H1 (cell line): ENCODE data around the gene ADGRE2. TPM values are rescaled to one million over a fixed set of nuclear protein-coding genes. Genes with fewer than 3 reads are reported as not detected.

Source experiments
- CTCF ChIA-PET: fragments of 300-600 bp; sonication (Branson Sonifier 250); formaldehyde crosslinking; loops from one replicate; lab custom pipeline; 2021; ENCODE audit not compliant: partially characterized antibody; lab: Charles Lee
- POLR2A ChIA-PET: fragments of 300-600 bp; sonication (Branson Sonifier 250); formaldehyde crosslinking; loops from one replicate; lab custom pipeline; 2021; ENCODE audit warnings: inconsistent platforms; ENCODE audit not compliant: partially characterized antibody; lab: Charles Lee
- DNase-seq, 2 experiments: peaks; one replicate each; pipeline versions ENCODE4 v3.0.0 to v3.0.0-alpha.2; 2010 to 2022; ENCODE audit warnings: low spot score in 2 of 2, low read depth in 1 of 2, mixed read lengths in 1 of 2
- FAIRE-seq: peaks from 2 replicates; lab custom pipeline; 2011; peaks lifted over from hg19 to GRCh38; lab: Jason Lieb, UNC
- H2AFZ ChIP-seq: 2 replicates; pipeline ENCODE4 v1.8.1; 2012; ENCODE audit warnings: low read length, inconsistent platforms
- H2AK5ac ChIP-seq: 2 replicates; pipeline ENCODE4 v1.6.1; 2013; ENCODE audit warnings: low read depth, low read length
- H2BK120ac ChIP-seq: replicated peaks from 2 replicates; pipeline ENCODE3; 2013; ENCODE audit warnings: low read depth, low read length, inconsistent platforms
- H2BK12ac ChIP-seq: 2 replicates; pipeline ENCODE4 v1.6.1; 2013; ENCODE audit warnings: low read depth, low read length
- H2BK15ac ChIP-seq: 2 replicates; pipeline ENCODE4 v1.6.1; 2013; ENCODE audit warnings: low read length
- H2BK20ac ChIP-seq: 2 replicates; pipeline ENCODE4 v1.6.1; 2013; ENCODE audit warnings: low read length
- H2BK5ac ChIP-seq: 2 replicates; pipeline ENCODE4 v1.6.1; 2013; ENCODE audit warnings: low read depth, low read length
- H3K14ac ChIP-seq: 2 replicates; pipeline ENCODE4 v1.6.1; 2013; ENCODE audit warnings: inconsistent platforms; ENCODE audit not compliant: insufficient read length
- H3K18ac ChIP-seq: 2 replicates; pipeline ENCODE4 v1.6.1; 2013; ENCODE audit warnings: low read length; ENCODE audit errors: extremely low read depth
- H3K23ac ChIP-seq: 2 replicates; pipeline ENCODE4 v1.6.1; 2013; ENCODE audit warnings: inconsistent platforms; ENCODE audit not compliant: insufficient read length
- H3K23me2 ChIP-seq: 2 replicates; pipeline ENCODE4 v1.6.1; 2013; ENCODE audit warnings: low read depth, low read length
- H3K27ac ChIP-seq: 2 replicates; pipeline ENCODE4 v1.6.1; 2011; ENCODE audit warnings: low read depth, low read length, inconsistent platforms
- H3K27me3 ChIP-seq, 4 experiments: replicated peaks in 1 of 4; 1 replicate in 1 of 4; 2 replicates in 3 of 4; pipeline versions ENCODE4 v1.6.1 to v1.8.1; 2011 to 2013; ENCODE audit warnings: low read length in 3 of 4, mild to moderate bottlenecking in 3 of 4, inconsistent platforms in 2 of 4, mixed read lengths in 2 of 4, moderate library complexity in 1 of 4; ENCODE audit not compliant: control insufficient read depth in 3 of 4, insufficient read depth in 3 of 4; ENCODE audit errors: extremely low read depth in 1 of 4
- H3K36me3 ChIP-seq, 4 experiments: 2 replicates each; pipeline versions ENCODE4 v1.6.1 to v1.8.1; 2011 to 2013; ENCODE audit warnings: mild to moderate bottlenecking in 4 of 4, low read length in 3 of 4, moderate library complexity in 2 of 4, control low read depth in 1 of 4, inconsistent platforms in 1 of 4; ENCODE audit not compliant: insufficient read depth in 4 of 4, control insufficient read depth in 2 of 4
- H3K4ac ChIP-seq: replicated peaks from 2 replicates; pipeline ENCODE3; 2013; ENCODE audit warnings: low read length, low read depth, mixed read lengths, inconsistent platforms; ENCODE audit not compliant: insufficient read length
- H3K4me1 ChIP-seq, 4 experiments: replicated peaks in 1 of 4; 1 replicate in 1 of 4; 2 replicates in 3 of 4; pipeline versions ENCODE4 v1.6.1 to v1.8.1; 2011 to 2013; ENCODE audit warnings: low read length in 3 of 4, inconsistent platforms in 2 of 4, mixed read lengths in 1 of 4; ENCODE audit not compliant: insufficient read depth in 4 of 4, control insufficient read depth in 3 of 4
- H3K4me2 ChIP-seq, 2 experiments: 2 replicates each; pipeline versions ENCODE4 v1.6.1 to v1.8.1; 2011 to 2013; ENCODE audit warnings: low read depth in 2 of 2, low read length in 2 of 2, control low read depth in 1 of 2, inconsistent platforms in 1 of 2, mild to moderate bottlenecking in 1 of 2; ENCODE audit not compliant: insufficient read depth in 1 of 2
- H3K4me3 ChIP-seq, 4 experiments: fragments of 200-600, 300-600 bp in 1 of 4; sonication (generic), shearing (Covaris generic), sonication (Bioruptor Twin) in 1 of 4; 2 replicates each; pipeline versions ENCODE4 v1.5.1 to v1.8.1; 2011 to 2016; ENCODE audit warnings: low read length in 4 of 4, low read depth in 3 of 4, control low read depth in 2 of 4, inconsistent platforms in 2 of 4, mild to moderate bottlenecking in 2 of 4, mixed read lengths in 1 of 4, moderate library complexity in 1 of 4; ENCODE audit not compliant: insufficient read depth in 2 of 4; ENCODE audit errors: extremely low read depth in 1 of 4
- H3K56ac ChIP-seq: replicated peaks from 2 replicates; pipeline ENCODE3; 2013; ENCODE audit warnings: low read depth, mild to moderate bottlenecking, mixed read lengths, low read length, inconsistent platforms; ENCODE audit not compliant: insufficient read length
- H3K79me1 ChIP-seq: 2 replicates; pipeline ENCODE4 v1.6.1; 2013; ENCODE audit warnings: low read depth, low read length, control low read depth
- H3K79me2 ChIP-seq, 2 experiments: 2 replicates each; pipeline versions ENCODE4 v1.6.1 to v1.8.1; 2012 to 2013; ENCODE audit warnings: low read length in 2 of 2, mild to moderate bottlenecking in 2 of 2, inconsistent platforms in 1 of 2; ENCODE audit not compliant: insufficient read depth in 2 of 2, control insufficient read depth in 1 of 2
- H3K9ac ChIP-seq, 4 experiments: replicated peaks in 1 of 4; 1 replicate in 1 of 4; 2 replicates in 3 of 4; pipeline versions ENCODE4 v1.6.1 to v1.8.1; 2011 to 2013; ENCODE audit warnings: low read depth in 3 of 4, low read length in 3 of 4, control low read depth in 2 of 4, mild to moderate bottlenecking in 2 of 4, moderate library complexity in 2 of 4, inconsistent platforms in 1 of 4; ENCODE audit errors: extremely low read depth in 1 of 4
- H3K9me3 ChIP-seq, 2 experiments: 2 replicates each; pipeline versions ENCODE4 v1.6.1 to v1.8.1; 2012 to 2013; ENCODE audit warnings: mild to moderate bottlenecking in 2 of 2, moderate library complexity in 2 of 2, control low read depth in 1 of 2, inconsistent platforms in 1 of 2, low read depth in 1 of 2, low read length in 1 of 2, mixed read lengths in 1 of 2; ENCODE audit not compliant: insufficient read depth in 2 of 2
- H4K20me1 ChIP-seq, 2 experiments: replicated peaks in 1 of 2; 2 replicates each; pipeline versions ENCODE3 to v1.8.1; 2011 to 2013; ENCODE audit warnings: inconsistent platforms in 2 of 2, low read length in 2 of 2, mild to moderate bottlenecking in 1 of 2; ENCODE audit not compliant: insufficient read depth in 2 of 2, control insufficient read depth in 1 of 2
- H4K5ac ChIP-seq: 2 replicates; pipeline ENCODE4 v1.6.1; 2013; ENCODE audit warnings: low read length, low read depth, mixed read lengths, inconsistent platforms; ENCODE audit not compliant: insufficient read length
- H4K8ac ChIP-seq: 2 replicates; pipeline ENCODE4 v1.8.0; 2013; ENCODE audit warnings: mild to moderate bottlenecking, moderate library complexity, low read length, inconsistent platforms; ENCODE audit not compliant: insufficient read depth; ENCODE audit errors: extremely low read depth
- H4K91ac ChIP-seq: replicated peaks from 2 replicates; pipeline ENCODE3; 2013; ENCODE audit warnings: low read length, mixed read lengths, inconsistent platforms; ENCODE audit not compliant: insufficient read length
- TBP ChIP-seq: IDR thresholded peaks from 2 replicates; pipeline ENCODE4 v1.6.1; 2011; ENCODE audit warnings: low read depth, low read length, improper control_type of control experiment
- YY1 ChIP-seq: IDR thresholded peaks from 2 replicates; pipeline ENCODE4 v1.6.1; 2011; ENCODE audit warnings: low read depth, mild to moderate bottlenecking, low read length
- WGBS, 2 experiments: shearing (Covaris generic) in 1 of 2; methylation state at CpG; one replicate each; pipeline versions ENCODE4 v1.1.6 to v1.1.7; 2013 to 2015; ENCODE audit warnings: low lambda C conversion rate in 2 of 2, mixed read lengths in 2 of 2, inconsistent platforms in 1 of 2, low coverage in 1 of 2, missing lambda C conversion rate in 1 of 2; ENCODE audit not compliant: insufficient replicate concordance in 2 of 2, insufficient coverage in 1 of 2, insufficient read length in 1 of 2; ENCODE audit errors: extremely low coverage in 1 of 2, missing lambda C conversion rate in 1 of 2; 5-methylcytosine and 5-hydroxymethylcytosine counted together
- polyA plus RNA-seq, 7 experiments: library from polyadenylated mRNA; depleted of rRNA in 3 of 7; stranded (reverse) in 5 of 7; unstranded in 2 of 7; fragments of >200 nt in 5 of 7; fragments of 200-250 nt in 2 of 7; gene quantifications; 1 replicate in 5 of 7; 2 replicates in 1 of 7; 4 replicates in 1 of 7; pipeline versions ENCODE4 v1.2.1 to v1.2.3, GENCODE V29; 2011 to 2013; ENCODE audit warnings: missing spikeins in 2 of 7, mixed read lengths in 2 of 7
- total RNA-seq: library from RNA; stranded (reverse); fragmentation: NEBNext Ultra II Directional; extraction: Animal tissue kit (Norgen Biotek cat#: 25700); gene quantifications from 2 replicates; pipeline ENCODE4 v1.2.1, GENCODE V29; 2021
- TF ChIP-seq, protein P1 (sequence below), 3 experiments: IDR thresholded peaks; 1 replicate in 2 of 3; 2 replicates in 1 of 3; pipeline versions ENCODE4 v1.5.1 to v1.6.1; 2011; ENCODE audit warnings: low read length in 3 of 3, mild to moderate bottlenecking in 3 of 3, inconsistent platforms in 2 of 3, low read depth in 1 of 3, moderate library complexity in 1 of 3; ENCODE audit not compliant: insufficient read depth in 1 of 3; ENCODE audit errors: control extremely low read depth in 1 of 3

Gene ADGRE2
- total and polyA plus RNA-seq, 2 of the 8 experiments (the other 6 are each of a cell fraction or from before 2014, with no cell fraction given) = 2.0 to 4.5 TPM

DNA sequence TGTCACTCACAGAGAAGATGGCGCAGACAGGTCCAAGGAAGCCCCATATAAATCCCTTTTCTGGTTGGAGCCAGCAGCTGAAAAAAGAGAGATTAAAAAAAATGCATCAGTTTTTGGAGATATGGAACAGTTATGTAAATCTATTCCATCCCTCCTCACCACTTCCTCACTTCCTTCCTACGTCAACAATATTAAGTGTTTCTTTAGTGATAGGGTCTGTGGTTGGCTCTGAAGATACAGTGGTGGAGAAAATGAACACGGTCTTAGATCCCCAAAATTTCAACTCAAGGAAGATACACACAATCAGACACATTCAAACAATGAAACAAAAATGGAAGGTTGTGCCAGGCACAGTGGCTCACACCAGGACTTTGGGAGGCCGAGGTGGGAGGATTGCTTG, 31.5 kb downstream of the ADGRE2 start:
- no peak overlapping the region for H4K91ac ChIP-seq
- no peak overlapping the region for H3K4ac ChIP-seq
- no peak overlapping the region for H3K18ac ChIP-seq
- no peak overlapping the region for H2AK5ac ChIP-seq
- no peaks in the 10 kb centered on the region for H4K20me1 ChIP-seq
- no peak overlapping the region for H2AFZ ChIP-seq
- no peak overlapping the region for H3K4me3 ChIP-seq
- DNase-seq = no peak
- H3K14ac ChIP-seq = no peak overlapping the region
- no peak overlapping the region for H2BK5ac ChIP-seq
- H3K9me3 ChIP-seq = peaks cover 14 to 16% of the 10 kb centered on the region in 2 experiments; a peak in 3 of 4 replicates
- no peak overlapping the region for H2BK20ac ChIP-seq
- no peaks in the 10 kb centered on the region for H3K23me2 ChIP-seq
- WGBS, 2 experiments = 91% methylated on average over 4 of the region's 4 CpGs; no CpG with 5 or more reads in 1 of the 2 experiments
- ChIA-PET POLR2A (no interaction called here), CTCF (no interaction called here)
- H3K4me1 ChIP-seq = no peaks in the 10 kb centered on the region
- no peak overlapping the region for H4K5ac ChIP-seq
- no peaks in the 10 kb centered on the region for H3K79me1 ChIP-seq
- no peak overlapping the region for H3K23ac ChIP-seq
- H3K27ac ChIP-seq = no peak overlapping the region
- no peak overlapping the region for H3K4me2 ChIP-seq
- H3K9ac ChIP-seq = no peak overlapping the region
- no peaks in the 10 kb centered on the region for H3K79me2 ChIP-seq
- H3K27me3 ChIP-seq = no peaks in the 10 kb centered on the region
- peaks cover 0 to 20% (median 5%) of the 10 kb centered on the region in 4 experiments; a peak in 5 of 8 replicates for H3K36me3 ChIP-seq
- H2BK15ac ChIP-seq = no peak overlapping the region
- FAIRE-seq = no peak
- no peak overlapping the region for H2BK120ac ChIP-seq
- no peak overlapping the region for H4K8ac ChIP-seq
- H3K56ac ChIP-seq = no peak overlapping the region
- no peak overlapping the region for H2BK12ac ChIP-seq
- TF ChIP-seq TBP = no peak
- TF ChIP-seq YY1 = no peak
- TF ChIP-seq, protein P1, sequence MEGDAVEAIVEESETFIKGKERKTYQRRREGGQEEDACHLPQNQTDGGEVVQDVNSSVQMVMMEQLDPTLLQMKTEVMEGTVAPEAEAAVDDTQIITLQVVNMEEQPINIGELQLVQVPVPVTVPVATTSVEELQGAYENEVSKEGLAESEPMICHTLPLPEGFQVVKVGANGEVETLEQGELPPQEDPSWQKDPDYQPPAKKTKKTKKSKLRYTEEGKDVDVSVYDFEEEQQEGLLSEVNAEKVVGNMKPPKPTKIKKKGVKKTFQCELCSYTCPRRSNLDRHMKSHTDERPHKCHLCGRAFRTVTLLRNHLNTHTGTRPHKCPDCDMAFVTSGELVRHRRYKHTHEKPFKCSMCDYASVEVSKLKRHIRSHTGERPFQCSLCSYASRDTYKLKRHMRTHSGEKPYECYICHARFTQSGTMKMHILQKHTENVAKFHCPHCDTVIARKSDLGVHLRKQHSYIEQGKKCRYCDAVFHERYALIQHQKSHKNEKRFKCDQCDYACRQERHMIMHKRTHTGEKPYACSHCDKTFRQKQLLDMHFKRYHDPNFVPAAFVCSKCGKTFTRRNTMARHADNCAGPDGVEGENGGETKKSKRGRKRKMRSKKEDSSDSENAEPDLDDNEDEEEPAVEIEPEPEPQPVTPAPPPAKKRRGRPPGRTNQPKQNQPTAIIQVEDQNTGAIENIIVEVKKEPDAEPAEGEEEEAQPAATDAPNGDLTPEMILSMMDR (IDR thresholded peaks at IDR 0.05; ENCODE audit: control extremely low read depth in 1 of 3, insufficient read depth in 1 of 3, low read depth in 1 of 3, low read length in 3 of 3) = no peak
